CD8-positive, alpha-beta memory T cell (primary cell): Measurements from ENCODE around the gene DMBT1. TPM values are rescaled to one million over a fixed set of nuclear protein-coding genes. Genes with fewer than 3 reads are reported as not detected.

Experiments
- CTCF ChIA-PET: fragments of 350-600 bp; sonication (Branson Sonifier 250); formaldehyde crosslinking; loops from one replicate; lab custom pipeline; 2021; ENCODE audit warnings: antibody characterized with exemption; lab: Charles Lee
- POLR2A ChIA-PET: fragments of 350-600 bp; sonication (Branson Sonifier 250); formaldehyde crosslinking; loops from one replicate; lab custom pipeline; 2021; ENCODE audit warnings: antibody characterized with exemption; lab: Charles Lee
- DNase-seq, 5 donors: peaks; one replicate each; pipeline versions ENCODE4 v3.0.0 to v3.0.0-alpha.2; 2020 to 2022; ENCODE audit warnings: mixed read lengths in 1 of 5
- H3K27ac ChIP-seq: one replicate; pipeline ENCODE4 v1.7.0; 2013; ENCODE audit warnings: low read depth, mild to moderate bottlenecking, low read length, moderate library complexity
- H3K27me3 ChIP-seq: 2 replicates; pipeline ENCODE4 v1.7.0; 2013; ENCODE audit warnings: low read length, mild to moderate bottlenecking; ENCODE audit not compliant: insufficient read depth, poor library complexity, severe bottlenecking
- H3K36me3 ChIP-seq: 2 replicates; pipeline ENCODE4 v1.7.0; 2013; ENCODE audit warnings: mild to moderate bottlenecking, low read length, moderate library complexity; ENCODE audit not compliant: insufficient read depth
- H3K4me1 ChIP-seq: 2 replicates; pipeline ENCODE4 v1.7.0; 2013; ENCODE audit warnings: mild to moderate bottlenecking, low read length, moderate library complexity; ENCODE audit not compliant: insufficient read depth
- H3K4me3 ChIP-seq: 2 replicates; pipeline ENCODE4 v1.7.0; 2013; ENCODE audit warnings: mild to moderate bottlenecking, low read length
- H3K9me3 ChIP-seq: 2 replicates; pipeline ENCODE4 v1.7.0; 2013; ENCODE audit warnings: mild to moderate bottlenecking, low read length
- H3K27ac Mint-ChIP-seq, 8 donors: one replicate each; pipeline ENCODE4 v1.8.0; 2020 to 2021; ENCODE audit warnings: mixed read lengths in 8 of 8, mild to moderate bottlenecking in 6 of 8, inconsistent platforms in 3 of 8, moderate library complexity in 3 of 8
- H3K27me3 Mint-ChIP-seq, 2 donors: one replicate each; pipeline ENCODE4 v1.8.0; 2020 to 2021; ENCODE audit warnings: mixed read lengths in 2 of 2, mild to moderate bottlenecking in 1 of 2, moderate library complexity in 1 of 2
- H3K36me3 Mint-ChIP-seq, 3 donors: one replicate each; pipeline ENCODE4 v1.8.0; 2020 to 2021; ENCODE audit warnings: mixed read lengths in 3 of 3, inconsistent platforms in 1 of 3, mild to moderate bottlenecking in 1 of 3
- H3K4me1 Mint-ChIP-seq, 3 donors: one replicate each; pipeline ENCODE4 v1.8.0; 2020 to 2021; ENCODE audit warnings: mixed read lengths in 3 of 3, inconsistent platforms in 1 of 3, mild to moderate bottlenecking in 1 of 3
- H3K4me3 Mint-ChIP-seq, 7 donors: one replicate each; pipeline ENCODE4 v1.8.0; 2020 to 2021; ENCODE audit warnings: mixed read lengths in 7 of 7, mild to moderate bottlenecking in 6 of 7, moderate library complexity in 4 of 7, inconsistent platforms in 2 of 7
- H3K9me3 Mint-ChIP-seq, 5 donors: one replicate each; pipeline ENCODE4 v1.8.0; 2020 to 2022; ENCODE audit warnings: mixed read lengths in 5 of 5, mild to moderate bottlenecking in 3 of 5, moderate library complexity in 2 of 5, inconsistent platforms in 1 of 5
- polyA plus RNA-seq: library from polyadenylated mRNA; unstranded; fragments of 300-500 nt; fragmentation: Illumina TruSeq; gene quantifications from one replicate; pipeline ENCODE4 v1.2.3, GENCODE V29; 2021
- total RNA-seq, 2 experiments: library from RNA; stranded (reverse); gene quantifications; one replicate each; pipeline ENCODE4 v1.2.3, GENCODE V29; 2021

The DMBT1 gene
- total and polyA plus RNA-seq, 3 experiments from 2014 or later = not detected

- no peaks in the 10 kb centered on the region for H3K9me3 Mint-ChIP-seq
- no peak overlapping the region for H3K4me3 Mint-ChIP-seq
- Histone ChIP-seq H3K4me1 (peaks cover 23% of the 10 kb centered on the region), H3K27ac (no peak overlapping the region), H3K4me3 (no peak overlapping the region), H3K27me3 (no peaks in the 10 kb centered on the region), H3K36me3 (no peaks in the 10 kb centered on the region), H3K9me3 (no peaks in the 10 kb centered on the region)
- ChIA-PET POLR2A (no interaction called here), CTCF (no interaction called here)
- peak overlapping the region in 1 of 8 donors; percentile 61 for H3K27ac Mint-ChIP-seq
- no peak for DNase-seq
- H3K27me3 Mint-ChIP-seq = peaks cover 0 to 3% of the 10 kb centered on the region in 2 donors
- no peaks in the 10 kb centered on the region for H3K36me3 Mint-ChIP-seq
- peaks cover 27 to 32% (median 31%) of the 10 kb centered on the region in 3 donors for H3K4me1 Mint-ChIP-seq
Measured at GRCh38 chr10:122519873-122520272, 40.7 kb upstream of the DMBT1 start.

- H3K27me3 Mint-ChIP-seq = peaks cover 0 to 3% of the 10 kb centered on the region in 2 donors
- no peaks in the 10 kb centered on the region for H3K36me3 ChIP-seq
- H3K4me1 ChIP-seq = peaks cover 12% of the 10 kb centered on the region
- H3K27ac ChIP-seq = no peak overlapping the region
- no peaks in the 10 kb centered on the region for H3K36me3 Mint-ChIP-seq
- no peaks in the 10 kb centered on the region for H3K9me3 Mint-ChIP-seq
- no peak for DNase-seq
- no peaks in the 10 kb centered on the region for H3K9me3 ChIP-seq
- no peak overlapping the region for H3K4me3 Mint-ChIP-seq
- POLR2A ChIA-PET = no interaction called here
- H3K27ac Mint-ChIP-seq = peak overlapping the region in 1 of 8 donors; percentile 29
- no peak overlapping the region for H3K4me3 ChIP-seq
- H3K27me3 ChIP-seq = no peaks in the 10 kb centered on the region
- H3K4me1 Mint-ChIP-seq = peaks cover 15 to 21% (median 21%) of the 10 kb centered on the region in 3 donors
- CTCF ChIA-PET = interaction anchor here (3.5 kb wide), 1 partner anchor 45 kb away, joined by 20 read pairs; no protein-coding TSS in a partner anchor
Measured at GRCh38 chr10:122521011-122521410, 39.5 kb upstream of the DMBT1 start.

GRCh38 chr10:122524811-122525210, 35.7 kb upstream of the DMBT1 start:
- POLR2A ChIA-PET = no interaction called here
- Mint-ChIP-seq H3K36me3 (no peaks in the 10 kb centered on the region), H3K4me1 (peaks cover 0 to 4% (median 4%) of the 10 kb centered on the region in 3 donors), H3K27me3 (no peaks in the 10 kb centered on the region), H3K9me3 (no peaks in the 10 kb centered on the region), H3K27ac (peak overlapping the region in 2 of 8 donors; percentile 13 to 96), H3K4me3 (no peak overlapping the region)
- CTCF ChIA-PET = interaction anchor here (1.3 to 1.9 kb wide), 2 partner anchors 20 to 41 kb away, joined by 3 to 12 read pairs; no protein-coding TSS in a partner anchor
- Histone ChIP-seq H3K27ac (no peak overlapping the region), H3K4me3 (no peak overlapping the region), H3K36me3 (no peaks in the 10 kb centered on the region), H3K27me3 (no peaks in the 10 kb centered on the region), H3K9me3 (no peaks in the 10 kb centered on the region), H3K4me1 (no peaks in the 10 kb centered on the region)
- DNase-seq = no peak

GRCh38 chr10:122525788-122526187, 34.8 kb upstream of the DMBT1 start:
- DNase-seq = peak in 1 of 5 donors; percentile 15
- CTCF ChIA-PET = interaction anchor here (1.1 to 1.9 kb wide), 3 partner anchors 10 to 40 kb away, joined by 3 to 12 read pairs (median 3); no protein-coding TSS in a partner anchor
- no peaks in the 10 kb centered on the region for H3K27me3 ChIP-seq
- no peak overlapping the region for H3K27ac ChIP-seq
- Mint-ChIP-seq H3K4me3 (no peak overlapping the region), H3K4me1 (peaks cover 4 to 5% (median 4%) of the 10 kb centered on the region in 3 donors), H3K9me3 (no peaks in the 10 kb centered on the region), H3K36me3 (no peaks in the 10 kb centered on the region), H3K27me3 (peaks cover 0 to 5% of the 10 kb centered on the region in 2 donors), H3K27ac (peak overlapping the region in 1 of 8 donors; percentile 47)
- no peak overlapping the region for H3K4me3 ChIP-seq
- H3K36me3 ChIP-seq = no peaks in the 10 kb centered on the region
- no peaks in the 10 kb centered on the region for H3K4me1 ChIP-seq
- no peaks in the 10 kb centered on the region for H3K9me3 ChIP-seq
- POLR2A ChIA-PET = no interaction called here

- Histone ChIP-seq H3K27ac (no peak overlapping the region), H3K4me1 (no peaks in the 10 kb centered on the region), H3K27me3 (no peaks in the 10 kb centered on the region), H3K4me3 (no peak overlapping the region), H3K9me3 (no peaks in the 10 kb centered on the region), H3K36me3 (no peaks in the 10 kb centered on the region)
- Mint-ChIP-seq H3K4me1 (peaks cover 4 to 5% (median 4%) of the 10 kb centered on the region in 3 donors), H3K9me3 (no peaks in the 10 kb centered on the region), H3K36me3 (peaks cover 0 to 3% (median 0%) of the 10 kb centered on the region in 3 donors), H3K27ac (no peak overlapping the region), H3K4me3 (no peak overlapping the region), H3K27me3 (peaks cover 1 to 13% of the 10 kb centered on the region in 2 donors)
- CTCF ChIA-PET = no interaction called here
- no peak for DNase-seq
- POLR2A ChIA-PET = no interaction called here
Measured at GRCh38 chr10:122526892-122527291, 33.7 kb upstream of the DMBT1 start.

- peaks cover 4 to 5% (median 4%) of the 10 kb centered on the region in 3 donors for H3K4me1 Mint-ChIP-seq
- H3K9me3 Mint-ChIP-seq = no peaks in the 10 kb centered on the region
- Histone ChIP-seq H3K27me3 (no peaks in the 10 kb centered on the region), H3K4me1 (no peaks in the 10 kb centered on the region), H3K4me3 (no peak overlapping the region), H3K9me3 (no peaks in the 10 kb centered on the region), H3K27ac (no peak overlapping the region), H3K36me3 (no peaks in the 10 kb centered on the region)
- H3K36me3 Mint-ChIP-seq = peaks cover 0 to 3% (median 0%) of the 10 kb centered on the region in 3 donors
- no peak for DNase-seq
- ChIA-PET CTCF (no interaction called here), POLR2A (no interaction called here)
- H3K27me3 Mint-ChIP-seq = peaks cover 6 to 13% of the 10 kb centered on the region in 2 donors
- no peak overlapping the region for H3K27ac Mint-ChIP-seq
- H3K4me3 Mint-ChIP-seq = no peak overlapping the region
Measured at GRCh38 chr10:122530177-122530576, 30.4 kb upstream of the DMBT1 start.

GRCh38 chr10:122531261-122531660, 29.3 kb upstream of the DMBT1 start:
- Mint-ChIP-seq H3K9me3 (no peaks in the 10 kb centered on the region), H3K36me3 (peaks cover 0 to 3% (median 0%) of the 10 kb centered on the region in 3 donors), H3K27me3 (peaks cover 8 to 13% of the 10 kb centered on the region in 2 donors), H3K27ac (no peak overlapping the region), H3K4me3 (no peak overlapping the region), H3K4me1 (peaks cover 2 to 5% (median 4%) of the 10 kb centered on the region in 3 donors)
- Histone ChIP-seq H3K9me3 (no peaks in the 10 kb centered on the region), H3K4me1 (no peaks in the 10 kb centered on the region), H3K4me3 (no peak overlapping the region), H3K27me3 (no peaks in the 10 kb centered on the region), H3K27ac (no peak overlapping the region), H3K36me3 (no peaks in the 10 kb centered on the region)
- no peak for DNase-seq
- POLR2A ChIA-PET = no interaction called here
- CTCF ChIA-PET = no interaction called here

- Mint-ChIP-seq H3K27me3 (peaks cover 8 to 16% of the 10 kb centered on the region in 2 donors), H3K36me3 (peaks cover 0 to 3% (median 0%) of the 10 kb centered on the region in 3 donors), H3K27ac (no peak overlapping the region), H3K4me1 (peaks cover 2 to 5% (median 4%) of the 10 kb centered on the region in 3 donors), H3K9me3 (no peaks in the 10 kb centered on the region), H3K4me3 (no peak overlapping the region)
- CTCF ChIA-PET = no interaction called here
- Histone ChIP-seq H3K27ac (no peak overlapping the region), H3K9me3 (no peaks in the 10 kb centered on the region), H3K27me3 (no peaks in the 10 kb centered on the region), H3K36me3 (no peaks in the 10 kb centered on the region), H3K4me3 (no peak overlapping the region), H3K4me1 (no peaks in the 10 kb centered on the region)
- DNase-seq = no peak
- POLR2A ChIA-PET = no interaction called here
Measured at GRCh38 chr10:122531939-122532338, 28.6 kb upstream of the DMBT1 start.
